ENCODE measurements around the gene ST3GAL4. TPM values are rescaled to one million over a fixed set of nuclear protein-coding genes. Genes with fewer than 3 reads are reported as not detected.

Gene ST3GAL4
- total and polyA plus RNA-seq, 2 of the 8 experiments (the other 6 are each of a cell fraction or from before 2014, with no cell fraction given) = 15.6 to 20.0 TPM

DNA sequence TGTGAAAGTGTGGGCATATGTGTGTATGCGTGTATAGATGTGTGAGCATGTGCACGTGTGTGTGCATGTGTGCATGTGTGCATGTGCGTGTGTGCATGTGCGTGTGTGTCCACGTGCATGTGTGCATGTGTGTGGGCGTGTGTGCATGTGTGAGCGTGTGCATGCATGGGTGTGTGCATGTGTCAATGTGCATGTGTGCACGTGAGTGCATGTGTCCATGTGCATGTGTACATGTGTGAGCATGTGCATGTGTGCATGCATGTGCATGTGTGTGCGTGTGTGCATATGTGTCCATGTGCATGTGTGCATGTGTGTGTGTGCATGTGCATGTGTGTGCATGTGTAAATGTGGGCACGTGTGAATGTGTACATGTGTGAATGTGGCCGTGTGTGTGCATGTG is 95.3 kb downstream of the ST3GAL4 start:
- no peak overlapping the region for H2BK20ac ChIP-seq (ENCODE audit: low read length)
- peak overlapping the region; percentile 87 for H4K91ac ChIP-seq (replicated peaks; ENCODE audit: insufficient read length, low read length)
- H3K4me2 ChIP-seq (ENCODE audit: insufficient read depth in 1 of 2, low read depth in 2 of 2, low read length in 2 of 2) = peak overlapping the region in 1 of 2 experiments; percentile 15; a peak in 1 of 4 replicates
- POLR2A ChIA-PET (ENCODE audit: partially characterized antibody) = no interaction called here
- H3K79me1 ChIP-seq (ENCODE audit: low read depth, low read length) = peaks cover 4% of the 10 kb centered on the region
- peaks cover 13% of the 10 kb centered on the region for H3K23me2 ChIP-seq (ENCODE audit: low read depth, low read length)
- TF ChIP-seq SRF (IDR thresholded peaks at IDR 0.05; ENCODE audit: low read depth, low read length) = no peak
- TF ChIP-seq TBP (IDR thresholded peaks at IDR 0.05; ENCODE audit: low read depth, low read length) = no peak
- TF ChIP-seq JUN (IDR thresholded peaks at IDR 0.05; ENCODE audit: low read depth, low read length) = 0 out of 2 replicates have a peak, but pooled peaks have one; percentile 4
- TF ChIP-seq RXRA (IDR thresholded peaks at IDR 0.05; ENCODE audit: insufficient read depth, low read depth, low read length) = no peak
- no peak for TF ChIP-seq EGR1 (IDR thresholded peaks at IDR 0.05; ENCODE audit: borderline replicate concordance, low read depth, low read length)
- H3K27ac ChIP-seq (ENCODE audit: low read depth, low read length) = no peak overlapping the region
- peak overlapping the region; percentile 58; the same call in 1 of the 2 replicates for H2AK5ac ChIP-seq (ENCODE audit: low read depth, low read length)
- no peaks in the 10 kb centered on the region; a peak in 1 of 8 replicates for H3K36me3 ChIP-seq (ENCODE audit: control insufficient read depth in 2 of 4, insufficient read depth in 4 of 4, low read length in 3 of 4)
- H3K14ac ChIP-seq (ENCODE audit: insufficient read length) = peak overlapping the region; percentile 64
- peak overlapping the region in 2 of 4 experiments; percentile 17 to 27; a peak in 1 of 7 replicates for H3K9ac ChIP-seq (replicated peaks in 1 of 4; ENCODE audit: extremely low read depth in 1 of 4, low read depth in 3 of 4, low read length in 3 of 4)
- H3K23ac ChIP-seq (ENCODE audit: insufficient read length) = no peak overlapping the region
- H3K18ac ChIP-seq (ENCODE audit: extremely low read depth, low read length) = no peak overlapping the region
- no peak for DNase-seq (ENCODE audit: low read depth in 1 of 2, low spot score in 2 of 2)
- FAIRE-seq = no peak
- no peak overlapping the region; the same call in 1 of the 2 replicates for H2BK15ac ChIP-seq (ENCODE audit: low read length)
- H2BK5ac ChIP-seq (ENCODE audit: low read depth, low read length) = peak overlapping the region; percentile 57; the same call in 1 of the 2 replicates
- no peak overlapping the region for H4K5ac ChIP-seq (ENCODE audit: insufficient read length, low read depth, low read length)
- H2AFZ ChIP-seq (ENCODE audit: low read length) = no peak overlapping the region
- no peak overlapping the region for H3K4me3 ChIP-seq (ENCODE audit: extremely low read depth in 1 of 4, insufficient read depth in 2 of 4, low read depth in 3 of 4, low read length in 4 of 4)
- H3K4me1 ChIP-seq (replicated peaks in 1 of 4; ENCODE audit: control insufficient read depth in 3 of 4, insufficient read depth in 4 of 4, low read length in 3 of 4) = peaks cover 0 to 6% (median 0%) of the 10 kb centered on the region in 4 experiments; a peak in 1 of 7 replicates
- CTCF ChIA-PET (ENCODE audit: partially characterized antibody) = no interaction called here
- no peaks in the 10 kb centered on the region for H3K27me3 ChIP-seq (replicated peaks in 1 of 4; ENCODE audit: control insufficient read depth in 3 of 4, extremely low read depth in 1 of 4, insufficient read depth in 3 of 4, low read length in 3 of 4)
- 94% methylated on average over 11 of the region's 11 CpGs; no CpG with 5 or more reads in 1 of the 2 experiments for WGBS, 2 experiments (ENCODE audit: extremely low coverage in 1 of 2, insufficient coverage in 1 of 2, insufficient read length in 1 of 2, insufficient replicate concordance in 2 of 2, low coverage in 1 of 2, low lambda C conversion rate in 2 of 2, missing lambda C conversion rate in 1 of 2)
- peak overlapping the region; percentile 33 for H2BK120ac ChIP-seq (replicated peaks; ENCODE audit: low read depth, low read length)
- H4K20me1 ChIP-seq (replicated peaks in 1 of 2; ENCODE audit: control insufficient read depth in 1 of 2, insufficient read depth in 2 of 2, low read length in 2 of 2) = peaks cover 0 to 16% of the 10 kb centered on the region in 2 experiments
- peak overlapping the region; percentile 87 for H3K4ac ChIP-seq (replicated peaks; ENCODE audit: insufficient read length, low read depth, low read length)
- peaks cover 7 to 12% of the 10 kb centered on the region in 2 experiments; a peak in 3 of 4 replicates for H3K9me3 ChIP-seq (ENCODE audit: insufficient read depth in 2 of 2, low read depth in 1 of 2, low read length in 1 of 2)
- H2BK12ac ChIP-seq (ENCODE audit: low read depth, low read length) = peak overlapping the region; percentile 69; the same call in 1 of the 2 replicates
- no peaks in the 10 kb centered on the region for H3K79me2 ChIP-seq (ENCODE audit: control insufficient read depth in 1 of 2, insufficient read depth in 2 of 2, low read length in 2 of 2)
- H3K56ac ChIP-seq (replicated peaks; ENCODE audit: insufficient read length, low read depth, low read length) = no peak overlapping the region
- no peak overlapping the region for H4K8ac ChIP-seq (ENCODE audit: extremely low read depth, insufficient read depth, low read length)
